Colonic mucosa (tissue), 4 donors: ENCODE data around the gene NDUFA12. TPM values are rescaled to one million over a fixed set of nuclear protein-coding genes. Genes with fewer than 3 reads are reported as not detected.

Experiments
- DNase-seq: peaks from one replicate; pipeline ENCODE4 v3.0.0-alpha.2; 2020
- H3K27ac ChIP-seq: fragments of 200-600 bp; one replicate; pipeline ENCODE4 v1.8.0; 2021
- H3K27me3 ChIP-seq: fragments of 200-600 bp; one replicate; pipeline ENCODE4 v1.8.0; 2021
- H3K36me3 ChIP-seq: fragments of 200-600 bp; one replicate; pipeline ENCODE4 v1.8.0; 2021
- H3K4me1 ChIP-seq: fragments of 200-600 bp; one replicate; pipeline ENCODE4 v1.8.0; 2021; ENCODE audit warnings: mild to moderate bottlenecking
- H3K4me3 ChIP-seq: fragments of 200-600 bp; one replicate; pipeline ENCODE4 v1.8.0; 2021
- H3K9ac ChIP-seq, 2 donors: one replicate each; pipeline ENCODE4 v1.7.0; 2013; ENCODE audit warnings: control low read depth in 2 of 2, low read depth in 2 of 2, low read length in 2 of 2
- H3K9me3 ChIP-seq: fragments of 200-600 bp; one replicate; pipeline ENCODE4 v1.8.0; 2021
- intact Hi-C: fragments of 100-400 bp; cut with DNase I; formaldehyde crosslinking; loops from one replicate; pipeline ENCODE4 v1.14.1; 2022
- total RNA-seq, 2 donors: library from RNA; stranded (reverse); fragmentation: NEBNext Ultra II Directional in 1 of 2; extraction: Animal tissue kit (Norgen Biotek cat#: 25700) in 1 of 2; gene quantifications; one replicate each; pipeline ENCODE4 v1.2.1, GENCODE V29; 2021
- TF ChIP-seq, protein P1 (sequence below): fragments of 200-600 bp; IDR thresholded peaks from one replicate; pipeline ENCODE4 v1.8.0; 2022; ENCODE audit warnings: antibody characterized with exemption, mild to moderate bottlenecking
- donor health status: healthy.
- donor health status: DM: no; HTN: no; CAD: no.
- donor health status: DM: no; HTN: no; CAD: no.

The NDUFA12 gene
- total RNA-seq, 2 donors from 2014 or later, result 136 to 151 TPM

DNA sequence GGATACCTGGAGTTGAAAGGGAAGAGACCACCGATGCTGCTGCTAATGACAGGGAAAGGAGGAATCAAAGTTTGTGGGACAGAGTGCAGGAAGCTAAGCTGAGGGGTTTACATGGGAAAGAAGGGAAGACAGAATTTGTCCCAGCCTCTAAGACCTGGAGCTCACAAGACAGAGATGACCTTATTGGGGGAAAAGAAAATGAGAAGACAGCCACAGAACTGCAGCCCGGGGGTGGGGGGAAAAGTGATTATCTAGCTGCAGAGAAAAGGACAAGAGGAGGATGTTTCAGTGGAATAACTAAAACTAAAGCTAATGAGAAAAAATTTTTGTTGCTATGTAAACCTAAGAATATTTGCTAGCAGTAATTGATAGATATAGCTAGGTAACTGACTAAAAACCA, 30.7 kb downstream of the NDUFA12 start:
- intact Hi-C loops, result no loop called here

DNA sequence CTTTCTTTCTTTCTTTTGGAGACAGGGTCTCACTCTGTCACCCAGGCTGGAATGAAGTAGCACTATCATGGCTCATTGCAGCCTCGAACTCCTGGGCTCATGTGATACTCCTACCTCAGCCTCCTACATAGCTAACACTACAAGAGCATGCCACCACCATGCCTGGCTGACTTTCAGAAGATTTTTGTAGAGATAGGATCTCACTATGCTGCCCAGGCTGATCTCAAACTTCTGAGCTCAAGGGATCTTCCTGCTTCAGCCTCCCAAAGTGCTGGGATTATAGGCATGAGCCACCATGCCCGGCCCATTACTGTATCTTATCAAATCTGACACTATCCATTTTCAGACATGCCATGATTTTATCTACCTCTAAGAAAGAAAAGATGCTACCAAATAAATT, 31.6 kb downstream of the NDUFA12 start:
- H3K36me3 ChIP-seq, result peaks cover 4% of the 10 kb centered on the region
- H3K4me3 ChIP-seq, result no peak overlapping the region
- H3K27ac ChIP-seq, result no peak overlapping the region
- H3K9me3 ChIP-seq, result no peaks in the 10 kb centered on the region
- no peaks in the 10 kb centered on the region for H3K27me3 ChIP-seq
- H3K4me1 ChIP-seq, result no peaks in the 10 kb centered on the region
- no peak overlapping the region for H3K9ac ChIP-seq
- TF ChIP-seq, protein P1, sequence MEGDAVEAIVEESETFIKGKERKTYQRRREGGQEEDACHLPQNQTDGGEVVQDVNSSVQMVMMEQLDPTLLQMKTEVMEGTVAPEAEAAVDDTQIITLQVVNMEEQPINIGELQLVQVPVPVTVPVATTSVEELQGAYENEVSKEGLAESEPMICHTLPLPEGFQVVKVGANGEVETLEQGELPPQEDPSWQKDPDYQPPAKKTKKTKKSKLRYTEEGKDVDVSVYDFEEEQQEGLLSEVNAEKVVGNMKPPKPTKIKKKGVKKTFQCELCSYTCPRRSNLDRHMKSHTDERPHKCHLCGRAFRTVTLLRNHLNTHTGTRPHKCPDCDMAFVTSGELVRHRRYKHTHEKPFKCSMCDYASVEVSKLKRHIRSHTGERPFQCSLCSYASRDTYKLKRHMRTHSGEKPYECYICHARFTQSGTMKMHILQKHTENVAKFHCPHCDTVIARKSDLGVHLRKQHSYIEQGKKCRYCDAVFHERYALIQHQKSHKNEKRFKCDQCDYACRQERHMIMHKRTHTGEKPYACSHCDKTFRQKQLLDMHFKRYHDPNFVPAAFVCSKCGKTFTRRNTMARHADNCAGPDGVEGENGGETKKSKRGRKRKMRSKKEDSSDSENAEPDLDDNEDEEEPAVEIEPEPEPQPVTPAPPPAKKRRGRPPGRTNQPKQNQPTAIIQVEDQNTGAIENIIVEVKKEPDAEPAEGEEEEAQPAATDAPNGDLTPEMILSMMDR, result no peak
- DNase-seq, result no peak
- intact Hi-C loops, result no loop called here

More for the DNA sequence above, 30.7 kb downstream of the NDUFA12 start:
- Histone ChIP-seq H3K4me3 (no peak overlapping the region), H3K9ac (no peak overlapping the region), H3K27me3 (no peaks in the 10 kb centered on the region), H3K9me3 (no peaks in the 10 kb centered on the region), H3K4me1 (no peaks in the 10 kb centered on the region), H3K27ac (no peak overlapping the region), H3K36me3 (peaks cover 4% of the 10 kb centered on the region)
- no peak for DNase-seq
- TF ChIP-seq, protein P1, result no peak

DNA sequence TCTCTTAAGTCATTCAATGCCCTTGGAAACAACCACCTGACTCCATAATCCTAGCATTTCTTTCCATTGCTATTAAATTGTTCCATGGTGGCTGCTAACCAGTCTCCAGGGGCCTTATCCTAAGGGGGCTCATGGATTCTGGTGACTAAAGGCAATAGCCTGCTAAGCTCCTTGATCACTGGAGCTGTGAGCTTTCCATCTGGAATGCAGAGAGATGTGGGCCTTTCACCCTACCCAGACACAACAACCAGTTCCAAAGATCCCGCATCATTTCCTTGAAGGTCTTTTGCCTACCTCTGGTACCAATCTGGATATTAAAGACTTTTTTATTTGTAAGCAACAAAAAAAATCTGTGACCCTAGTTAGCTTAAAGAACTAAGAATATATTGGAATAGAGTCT, 32.9 kb downstream of the NDUFA12 start:
- Histone ChIP-seq H3K4me1 (no peaks in the 10 kb centered on the region), H3K27me3 (no peaks in the 10 kb centered on the region), H3K9me3 (no peaks in the 10 kb centered on the region), H3K36me3 (peaks cover 4% of the 10 kb centered on the region), H3K9ac (no peak overlapping the region), H3K4me3 (no peak overlapping the region), H3K27ac (no peak overlapping the region)
- no peak for DNase-seq
- TF ChIP-seq, protein P1, result no peak
- intact Hi-C loops, result no loop called here

DNA sequence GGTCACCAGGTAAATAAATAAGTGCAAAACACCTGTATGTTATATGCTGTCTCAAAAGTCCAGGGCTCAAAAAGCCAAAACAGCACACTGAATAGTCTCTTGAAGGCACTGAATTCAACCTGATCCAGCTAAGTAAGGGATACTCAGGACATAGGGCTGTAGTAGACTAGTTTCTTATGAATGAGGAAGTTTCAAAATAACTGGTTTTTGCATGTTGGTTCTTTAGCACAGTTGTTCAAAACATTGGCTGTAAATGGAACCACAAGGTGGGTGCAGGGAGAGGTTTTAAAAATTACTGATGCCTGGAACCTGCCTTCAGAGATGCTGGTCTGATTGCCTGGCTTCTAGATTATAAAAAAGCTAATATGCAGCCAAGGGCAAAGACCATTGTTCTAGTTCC, 34.1 kb downstream of the NDUFA12 start:
- no peaks in the 10 kb centered on the region for H3K9me3 ChIP-seq
- no peak overlapping the region for H3K27ac ChIP-seq
- peaks cover 4% of the 10 kb centered on the region for H3K36me3 ChIP-seq
- intact Hi-C loops, result no loop called here
- TF ChIP-seq, protein P1, result no peak
- no peaks in the 10 kb centered on the region for H3K4me1 ChIP-seq
- H3K27me3 ChIP-seq, result no peaks in the 10 kb centered on the region
- no peak overlapping the region for H3K4me3 ChIP-seq
- no peak overlapping the region for H3K9ac ChIP-seq
- no peak for DNase-seq

DNA sequence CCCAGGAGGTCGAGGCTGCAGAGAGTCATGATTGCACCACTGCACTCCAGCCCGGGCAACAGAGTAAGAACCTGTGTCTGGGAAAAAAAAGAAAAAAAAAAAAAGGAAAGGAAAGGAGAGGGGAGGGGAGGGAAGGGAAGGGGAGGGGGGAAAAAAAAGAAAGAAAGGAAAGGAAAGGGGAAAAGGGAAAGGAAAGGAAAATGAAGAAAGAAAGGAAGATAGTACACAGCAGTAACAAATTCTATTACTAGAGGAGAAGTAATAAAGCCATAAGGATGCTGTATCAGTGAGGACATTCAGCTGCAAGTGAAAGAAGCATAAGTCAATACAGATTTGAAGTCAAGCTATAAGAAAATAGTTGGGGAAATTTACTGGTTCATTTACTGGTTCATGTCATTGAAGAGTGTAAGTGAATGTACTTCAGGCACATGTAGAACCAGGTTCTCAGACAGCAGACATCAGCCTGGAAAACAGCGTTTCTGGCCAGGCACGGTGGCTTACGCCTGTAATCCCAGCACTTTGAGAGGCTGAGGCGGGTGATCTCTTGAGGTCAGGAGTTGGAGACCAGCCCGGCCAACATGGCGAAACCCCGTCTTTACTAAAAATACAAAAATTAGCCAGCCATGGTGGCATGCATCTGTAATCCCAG, 37.4 kb downstream of the NDUFA12 start:
- TF ChIP-seq, protein P1, result no peak
- H3K4me3 ChIP-seq, result no peak overlapping the region
- H3K36me3 ChIP-seq, result no peaks in the 10 kb centered on the region
- H3K27ac ChIP-seq, result no peak overlapping the region
- H3K9me3 ChIP-seq, result no peaks in the 10 kb centered on the region
- intact Hi-C loops, result no loop called here
- DNase-seq, result no peak
- H3K27me3 ChIP-seq, result no peaks in the 10 kb centered on the region
- no peak overlapping the region for H3K9ac ChIP-seq
- no peaks in the 10 kb centered on the region for H3K4me1 ChIP-seq
